Astrocyte (in vitro differentiated cells and primary cell): Measurements from ENCODE around the gene LY86. TPM values are rescaled to one million over a fixed set of nuclear protein-coding genes. Genes with fewer than 3 reads are reported as not detected.
A peak's percentile ranks its signal among the peaks of the same experiment; 100 is the strongest.

Experiments
- DNase-seq: peaks from one replicate; pipeline ENCODE4 v3.0.0-alpha.2; 2010; ENCODE audit warnings: low read depth
- FAIRE-seq: peaks from 2 replicates; lab custom pipeline; 2011; peaks lifted over from hg19 to GRCh38; lab: Jason Lieb, UNC
- H2AFZ ChIP-seq: 2 replicates; pipeline ENCODE4 v1.6.0; 2012; ENCODE audit warnings: low read depth, low read length, inconsistent platforms
- H3K27ac ChIP-seq: 2 replicates; pipeline ENCODE4 v1.5.1; 2011; ENCODE audit warnings: low read depth, low read length, inconsistent platforms
- H3K27me3 ChIP-seq: 2 replicates; pipeline ENCODE4 v1.6.0; 2011; ENCODE audit warnings: low read length, inconsistent platforms; ENCODE audit not compliant: insufficient read depth
- H3K36me3 ChIP-seq: 2 replicates; pipeline ENCODE4 v1.5.1; 2011; ENCODE audit warnings: low read length, inconsistent platforms; ENCODE audit not compliant: insufficient read depth
- H3K4me1 ChIP-seq: 2 replicates; pipeline ENCODE4 v1.5.1; 2011; ENCODE audit warnings: low read length, inconsistent platforms; ENCODE audit not compliant: insufficient read depth
- H3K4me2 ChIP-seq: 2 replicates; pipeline ENCODE4 v1.6.0; 2012; ENCODE audit warnings: low read length, inconsistent platforms
- H3K4me3 ChIP-seq: 2 replicates; pipeline ENCODE4 v1.5.1; 2011; ENCODE audit warnings: low read depth, mild to moderate bottlenecking, low read length, inconsistent platforms; ENCODE audit not compliant: insufficient read depth
- H3K79me2 ChIP-seq: 2 replicates; pipeline ENCODE4 v1.6.0; 2012; ENCODE audit warnings: mild to moderate bottlenecking, low read length, inconsistent platforms; ENCODE audit not compliant: insufficient read depth
- H3K9ac ChIP-seq: 2 replicates; pipeline ENCODE4 v1.6.0; 2012; ENCODE audit warnings: mild to moderate bottlenecking, low read length, inconsistent platforms
- H3K9me3 ChIP-seq: 2 replicates; pipeline ENCODE4 v1.5.1; 2012; ENCODE audit warnings: low read depth, mild to moderate bottlenecking, low read length, inconsistent platforms; ENCODE audit not compliant: insufficient read depth
- H4K20me1 ChIP-seq: 2 replicates; pipeline ENCODE4 v1.6.0; 2012; ENCODE audit warnings: low read length, inconsistent platforms; ENCODE audit not compliant: insufficient read depth
- H3K27ac Mint-ChIP-seq: one replicate; pipeline ENCODE4 v1.8.0; 2021; ENCODE audit warnings: mild to moderate bottlenecking, mixed read lengths; ENCODE audit not compliant: unreplicated experiment
- H3K27me3 Mint-ChIP-seq: one replicate; pipeline ENCODE4 v1.8.0; 2021; ENCODE audit warnings: low read depth, mixed read lengths; ENCODE audit not compliant: unreplicated experiment
- H3K36me3 Mint-ChIP-seq: one replicate; pipeline ENCODE4 v1.8.0; 2021; ENCODE audit warnings: low read depth, mixed read lengths; ENCODE audit not compliant: unreplicated experiment
- H3K4me1 Mint-ChIP-seq: one replicate; pipeline ENCODE4 v1.8.0; 2021; ENCODE audit warnings: low read depth, mixed read lengths; ENCODE audit not compliant: unreplicated experiment
- H3K4me3 Mint-ChIP-seq: one replicate; pipeline ENCODE4 v1.8.0; 2021; ENCODE audit warnings: mild to moderate bottlenecking, moderate library complexity, mixed read lengths; ENCODE audit not compliant: unreplicated experiment
- H3K9me3 Mint-ChIP-seq: one replicate; pipeline ENCODE4 v1.8.0; 2021; ENCODE audit warnings: mild to moderate bottlenecking, mixed read lengths; ENCODE audit not compliant: unreplicated experiment
- CTCF ChIP-seq: IDR thresholded peaks from 2 replicates; pipeline ENCODE4 v1.5.1; 2011; ENCODE audit warnings: low read depth, mild to moderate bottlenecking, inconsistent platforms, low read length, moderate library complexity; ENCODE audit not compliant: insufficient read depth
- EZH2 ChIP-seq: IDR thresholded peaks from 2 replicates; pipeline ENCODE4 v1.6.1; 2012; ENCODE audit warnings: mild to moderate bottlenecking, low read length, inconsistent platforms; ENCODE audit not compliant: insufficient read depth
- total RNA-seq: library from RNA; stranded (reverse); gene quantifications from 2 replicates; pipeline ENCODE4 v1.2.1, GENCODE V29; 2021

Gene LY86
- total RNA-seq, 1 donor from 2014 or later, result not detected

DNA sequence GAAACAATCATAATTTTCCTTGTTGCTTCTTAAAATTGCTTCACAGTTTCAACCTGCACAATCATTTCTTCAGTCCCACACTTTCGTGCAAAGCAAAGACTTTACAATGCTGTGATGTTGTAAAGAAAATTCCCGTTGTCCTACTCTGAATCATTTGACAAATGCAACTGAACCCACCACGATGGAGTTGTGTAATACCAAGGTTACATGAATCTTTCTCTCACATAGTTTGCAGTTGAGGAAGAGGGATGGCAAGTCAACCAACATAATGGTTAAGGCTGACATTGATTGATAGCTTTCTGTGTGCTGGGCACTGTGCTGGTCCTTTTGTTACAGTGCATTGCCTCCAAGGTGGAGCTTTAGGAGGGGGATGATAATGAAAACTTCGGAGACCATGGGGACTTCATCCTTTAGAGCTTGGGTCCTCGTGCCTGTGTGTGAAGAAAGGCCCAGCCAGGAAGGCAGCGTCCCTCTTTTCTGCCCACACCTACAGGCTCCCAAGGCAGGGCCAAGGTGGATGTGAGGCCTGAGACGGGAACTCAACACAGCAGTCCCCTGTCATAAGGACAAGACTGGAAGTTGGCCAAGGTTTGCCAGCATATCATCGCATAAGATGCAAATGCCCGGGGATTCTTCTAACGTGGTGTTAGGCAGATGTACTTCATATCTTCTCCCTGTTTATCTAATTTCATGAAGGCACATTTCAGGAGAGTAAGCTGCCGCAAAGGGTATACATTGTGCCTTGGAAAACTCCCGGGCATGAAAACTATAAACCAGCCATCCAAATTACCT is 96.9 kb downstream of the LY86 start:
- H3K79me2 ChIP-seq, result no peaks in the 10 kb centered on the region
- no peaks in the 10 kb centered on the region for H3K36me3 Mint-ChIP-seq
- H3K27me3 Mint-ChIP-seq, result peaks cover 4% of the 10 kb centered on the region
- DNase-seq, result peak; percentile 46
- no peak overlapping the region for H3K4me3 Mint-ChIP-seq
- H3K4me2 ChIP-seq, result no peak overlapping the region
- H3K27me3 ChIP-seq, result no peaks in the 10 kb centered on the region
- H3K9me3 Mint-ChIP-seq, result peaks cover 2% of the 10 kb centered on the region
- no peaks in the 10 kb centered on the region for H4K20me1 ChIP-seq
- H3K4me3 ChIP-seq, result no peak overlapping the region
- H3K4me1 Mint-ChIP-seq, result peaks cover 26% of the 10 kb centered on the region
- no peak overlapping the region for H3K9ac ChIP-seq
- H3K36me3 ChIP-seq, result no peaks in the 10 kb centered on the region
- TF ChIP-seq EZH2 (no peak), CTCF (no peak)
- H3K27ac ChIP-seq, result no peak overlapping the region
- FAIRE-seq, result no peak
- no peaks in the 10 kb centered on the region for H3K9me3 ChIP-seq
- peaks cover 8% of the 10 kb centered on the region for H3K4me1 ChIP-seq
- H2AFZ ChIP-seq, result no peak overlapping the region
- H3K27ac Mint-ChIP-seq, result peak overlapping the region; percentile 30

DNA sequence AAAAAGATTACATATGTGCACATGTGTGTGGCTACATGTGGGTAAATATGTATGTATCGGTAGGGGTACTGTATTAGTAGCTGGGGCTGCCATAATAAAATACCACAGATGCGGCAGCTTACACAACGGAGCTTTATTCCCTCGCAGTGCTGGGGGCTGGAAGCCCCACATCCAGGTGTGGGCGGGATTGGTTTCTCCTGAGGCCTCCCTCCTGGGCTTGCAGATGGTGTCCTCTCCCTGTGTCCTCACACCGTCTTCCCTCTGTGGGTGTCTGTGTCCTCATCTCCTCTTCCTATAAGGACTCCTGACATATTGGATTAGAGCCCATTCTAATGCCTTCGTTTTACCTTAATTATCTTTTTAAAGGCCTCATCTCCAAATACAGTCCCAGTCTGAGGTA is 97.7 kb downstream of the LY86 start:
- Histone ChIP-seq H3K4me2 (no peak overlapping the region), H2AFZ (no peak overlapping the region), H3K79me2 (no peaks in the 10 kb centered on the region), H3K4me1 (peaks cover 8% of the 10 kb centered on the region), H3K27me3 (no peaks in the 10 kb centered on the region), H3K9ac (no peak overlapping the region), H3K4me3 (no peak overlapping the region), H4K20me1 (no peaks in the 10 kb centered on the region), H3K9me3 (no peaks in the 10 kb centered on the region), H3K36me3 (no peaks in the 10 kb centered on the region), H3K27ac (no peak overlapping the region)
- TF ChIP-seq CTCF, result no peak
- no peak for TF ChIP-seq EZH2
- FAIRE-seq (no peak), DNase-seq (no peak)
- Mint-ChIP-seq H3K36me3 (no peaks in the 10 kb centered on the region), H3K27ac (no peak overlapping the region), H3K27me3 (peaks cover 4% of the 10 kb centered on the region), H3K4me3 (peak overlapping the region; percentile 86), H3K4me1 (peaks cover 26% of the 10 kb centered on the region), H3K9me3 (peaks cover 2% of the 10 kb centered on the region)
